Measurements from ENCODE around the gene RHCG.

GRCh38 chr15:89460048-89460447 lies 36.3 kb downstream of the RHCG start:
- TF ChIP-seq CTCF (conservative IDR thresholded peaks at IDR 0.05; ENCODE audit: low read depth, low read length) (no peak), EZH2 (IDR thresholded peaks at IDR 0.05; ENCODE audit: low read length, unreplicated experiment) (no peak), EZH2phosphoT487 (IDR thresholded peaks at IDR 0.05; ENCODE audit: borderline replicate concordance, low read length) (no peak)
